ENCODE data around the gene AGAP1. TPM values are rescaled to one million over a fixed set of nuclear protein-coding genes. Genes with fewer than 3 reads are reported as not detected.

The AGAP1 gene
- total RNA-seq, 3 donors from 2014 or later (not counting 1 experiment from before 2014, with no cell fraction given), result 42.0 to 56.4 (median 45.7) TPM

- no peaks in the 10 kb centered on the region for H3K36me3 Mint-ChIP-seq
- H3K27ac ChIP-seq (ENCODE audit: low read length), result no peak overlapping the region
- H3K4me3 ChIP-seq (ENCODE audit: low read length), result no peak overlapping the region
- 95% methylated on average over 12 of the region's 12 CpGs for WGBS (ENCODE audit: insufficient coverage)
- no peaks in the 10 kb centered on the region for H3K9me3 Mint-ChIP-seq
- no peaks in the 10 kb centered on the region for H3K9me3 ChIP-seq (ENCODE audit: control insufficient read depth, insufficient read depth, low read length)
- no peak for DNase-seq
- H3K27me3 Mint-ChIP-seq (ENCODE audit: low read depth in 2 of 2), result no peaks in the 10 kb centered on the region
- H3K4me3 Mint-ChIP-seq, result no peak overlapping the region
- H3K27me3 ChIP-seq (ENCODE audit: control insufficient read depth, insufficient read depth, low read length), result no peaks in the 10 kb centered on the region
- no peak overlapping the region for H3K27ac Mint-ChIP-seq
- peaks cover 4 to 9% of the 10 kb centered on the region in 2 donors for H3K4me1 Mint-ChIP-seq
- no peak for ATAC-seq
- intact Hi-C loops (cut with micrococcal nuclease), result no loop called here
- H3K4me1 ChIP-seq (ENCODE audit: control insufficient read depth, insufficient read depth, low read length), result no peaks in the 10 kb centered on the region
- TF ChIP-seq, protein P1, sequence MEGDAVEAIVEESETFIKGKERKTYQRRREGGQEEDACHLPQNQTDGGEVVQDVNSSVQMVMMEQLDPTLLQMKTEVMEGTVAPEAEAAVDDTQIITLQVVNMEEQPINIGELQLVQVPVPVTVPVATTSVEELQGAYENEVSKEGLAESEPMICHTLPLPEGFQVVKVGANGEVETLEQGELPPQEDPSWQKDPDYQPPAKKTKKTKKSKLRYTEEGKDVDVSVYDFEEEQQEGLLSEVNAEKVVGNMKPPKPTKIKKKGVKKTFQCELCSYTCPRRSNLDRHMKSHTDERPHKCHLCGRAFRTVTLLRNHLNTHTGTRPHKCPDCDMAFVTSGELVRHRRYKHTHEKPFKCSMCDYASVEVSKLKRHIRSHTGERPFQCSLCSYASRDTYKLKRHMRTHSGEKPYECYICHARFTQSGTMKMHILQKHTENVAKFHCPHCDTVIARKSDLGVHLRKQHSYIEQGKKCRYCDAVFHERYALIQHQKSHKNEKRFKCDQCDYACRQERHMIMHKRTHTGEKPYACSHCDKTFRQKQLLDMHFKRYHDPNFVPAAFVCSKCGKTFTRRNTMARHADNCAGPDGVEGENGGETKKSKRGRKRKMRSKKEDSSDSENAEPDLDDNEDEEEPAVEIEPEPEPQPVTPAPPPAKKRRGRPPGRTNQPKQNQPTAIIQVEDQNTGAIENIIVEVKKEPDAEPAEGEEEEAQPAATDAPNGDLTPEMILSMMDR (IDR thresholded peaks at IDR 0.05), result no peak
- no peaks in the 10 kb centered on the region for H3K36me3 ChIP-seq (ENCODE audit: control insufficient read depth, insufficient read depth, low read length)
Measured at GRCh38 chr2:235961711-235962110, 467.9 kb downstream of the AGAP1 start.

DNA sequence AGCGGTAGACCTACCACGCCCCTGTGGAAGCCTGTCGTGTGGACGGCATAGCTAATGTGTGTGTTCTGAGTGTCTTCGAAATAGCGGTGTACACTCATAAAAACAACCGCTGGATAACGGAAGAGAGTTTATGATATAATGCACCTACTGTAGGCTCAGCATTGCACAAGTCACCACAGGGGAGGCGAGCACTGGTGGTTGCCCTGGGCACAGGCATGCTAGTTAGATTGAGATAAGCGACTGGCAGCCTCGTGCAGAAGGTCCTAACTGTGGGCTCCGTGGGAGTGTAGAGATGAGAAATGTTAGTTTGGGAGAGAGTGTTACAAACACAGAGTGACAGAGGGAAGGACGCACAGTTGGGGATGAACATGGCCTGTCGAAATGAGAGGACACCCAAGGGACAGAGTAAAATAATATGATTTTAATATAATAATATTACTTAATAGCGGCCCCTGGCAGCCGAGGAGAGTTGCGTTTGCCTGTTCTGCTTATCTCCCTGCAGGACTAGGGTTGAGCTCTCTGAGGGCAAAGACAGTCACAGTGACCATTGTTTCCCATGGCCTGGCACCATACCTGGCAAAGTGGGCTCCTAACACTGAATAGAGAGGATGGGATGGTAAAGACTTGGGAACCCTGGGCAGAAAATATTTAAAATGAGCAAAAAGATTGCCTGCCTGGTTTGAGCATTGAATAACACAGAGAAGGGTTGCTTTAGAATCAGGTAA lies 470.2 kb downstream of the AGAP1 start:
- intact Hi-C loops (cut with micrococcal nuclease), result no loop called here
- Histone ChIP-seq H3K4me3 (ENCODE audit: low read length) (no peak overlapping the region), H3K36me3 (ENCODE audit: control insufficient read depth, insufficient read depth, low read length) (no peaks in the 10 kb centered on the region), H3K27ac (ENCODE audit: low read length) (no peak overlapping the region), H3K27me3 (ENCODE audit: control insufficient read depth, insufficient read depth, low read length) (no peaks in the 10 kb centered on the region), H3K9me3 (ENCODE audit: control insufficient read depth, insufficient read depth, low read length) (no peaks in the 10 kb centered on the region), H3K4me1 (ENCODE audit: control insufficient read depth, insufficient read depth, low read length) (no peaks in the 10 kb centered on the region)
- no peaks in the 10 kb centered on the region for H3K9me3 Mint-ChIP-seq
- no peak overlapping the region for H3K27ac Mint-ChIP-seq
- TF ChIP-seq, protein P1 (IDR thresholded peaks at IDR 0.05), result no peak
- H3K4me3 Mint-ChIP-seq, result no peak overlapping the region
- H3K27me3 Mint-ChIP-seq (ENCODE audit: low read depth in 2 of 2), result no peaks in the 10 kb centered on the region
- H3K36me3 Mint-ChIP-seq, result peaks cover 3% of the 10 kb centered on the region
- ATAC-seq (no peak), DNase-seq (no peak)
- WGBS (ENCODE audit: insufficient coverage), result 97% methylated on average over 16 of the region's 17 CpGs
- peaks cover 0 to 9% of the 10 kb centered on the region in 2 donors for H3K4me1 Mint-ChIP-seq

DNA sequence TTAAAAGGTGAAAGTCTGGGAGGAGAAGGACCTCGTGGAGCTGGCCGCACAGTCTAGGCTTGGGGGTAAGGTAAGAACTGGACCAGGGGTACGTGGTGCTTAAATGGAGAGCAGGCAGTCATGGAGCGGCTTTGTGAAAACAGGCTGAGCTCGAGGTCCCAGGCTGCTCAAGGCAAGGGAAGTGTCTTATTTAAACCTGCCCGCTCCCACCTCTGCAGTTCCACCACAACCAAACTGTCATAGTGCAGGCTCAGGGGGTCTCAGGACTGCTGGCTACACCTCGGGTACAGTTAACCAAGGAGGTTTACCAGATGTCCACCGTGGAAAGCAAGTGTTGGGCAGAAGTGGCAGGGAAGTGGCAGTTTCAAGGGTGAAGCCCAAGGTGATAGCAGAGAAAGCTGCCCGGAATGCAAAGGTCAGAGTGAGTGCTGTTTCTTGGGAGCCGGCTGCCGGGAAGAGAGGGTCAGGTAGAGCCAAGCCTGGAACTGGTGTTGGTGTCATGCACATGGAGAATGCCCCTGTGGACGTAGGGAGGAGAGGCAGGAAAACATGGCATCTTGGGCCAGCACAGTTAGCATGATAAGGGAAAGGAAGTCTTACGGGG lies 471.0 kb downstream of the AGAP1 start:
- no peak for ATAC-seq
- DNase-seq, result no peak
- intact Hi-C loops (cut with micrococcal nuclease), result no loop called here
- Histone ChIP-seq H3K36me3 (ENCODE audit: control insufficient read depth, insufficient read depth, low read length) (no peaks in the 10 kb centered on the region), H3K27me3 (ENCODE audit: control insufficient read depth, insufficient read depth, low read length) (no peaks in the 10 kb centered on the region), H3K9me3 (ENCODE audit: control insufficient read depth, insufficient read depth, low read length) (no peaks in the 10 kb centered on the region), H3K4me1 (ENCODE audit: control insufficient read depth, insufficient read depth, low read length) (no peaks in the 10 kb centered on the region), H3K27ac (ENCODE audit: low read length) (no peak overlapping the region), H3K4me3 (ENCODE audit: low read length) (no peak overlapping the region)
- Mint-ChIP-seq H3K9me3 (no peaks in the 10 kb centered on the region), H3K36me3 (peaks cover 7% of the 10 kb centered on the region), H3K4me3 (no peak overlapping the region), H3K27ac (no peak overlapping the region), H3K4me1 (peaks cover 0 to 9% of the 10 kb centered on the region in 2 donors), H3K27me3 (ENCODE audit: low read depth in 2 of 2) (no peaks in the 10 kb centered on the region)
- TF ChIP-seq, protein P1 (IDR thresholded peaks at IDR 0.05), result no peak
- 78% methylated on average over 13 of the region's 13 CpGs for WGBS (ENCODE audit: insufficient coverage)

All from natural killer cell (primary cell).